ENCODE measurements around the gene GP1BB.

DNA sequence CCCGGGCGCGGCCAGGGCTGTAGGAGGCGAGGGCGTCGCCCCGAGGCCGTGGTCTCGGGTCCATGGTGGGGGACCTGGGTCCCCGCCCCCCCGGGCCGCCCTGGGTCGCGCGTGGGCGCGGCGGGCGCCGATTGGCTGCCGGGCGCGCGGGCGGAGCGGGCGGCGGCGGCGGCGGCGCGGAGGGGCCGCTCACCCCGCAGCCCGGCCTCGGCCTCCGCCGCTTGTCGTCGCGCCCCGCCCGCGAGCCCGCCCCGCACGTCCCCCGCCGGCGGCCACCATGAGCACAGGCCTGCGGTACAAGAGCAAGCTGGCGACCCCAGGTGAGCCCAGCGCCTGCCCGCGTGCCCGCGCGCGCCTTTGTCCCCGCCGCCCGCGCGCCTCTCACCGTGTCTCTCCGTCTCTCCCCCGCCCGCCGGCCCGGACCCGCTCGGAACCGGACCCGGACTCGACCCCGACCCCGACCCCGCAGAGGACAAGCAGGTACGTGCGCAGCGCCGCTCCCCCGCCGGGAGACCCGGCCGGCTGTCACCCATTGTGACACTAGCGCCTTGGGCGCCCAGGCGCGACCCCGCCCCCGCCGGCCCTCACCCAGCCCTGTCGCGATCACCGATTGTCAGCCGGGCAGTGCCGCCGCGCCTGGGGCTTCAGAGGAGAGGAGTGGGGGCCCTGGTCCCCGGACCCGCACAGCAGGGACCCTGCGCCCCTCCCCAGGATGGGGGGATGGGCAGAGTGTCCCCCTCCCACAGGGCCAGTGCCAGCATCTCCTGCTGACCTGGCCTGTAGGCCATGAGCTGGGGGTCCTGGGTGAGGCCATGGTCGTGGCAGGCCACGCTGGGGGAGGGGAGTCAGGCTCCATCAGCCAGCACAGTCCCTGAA lies 8.8 kb upstream of the GP1BB start, which contains the start of gene SEPTIN5:
- TF ChIP-seq, protein P1, sequence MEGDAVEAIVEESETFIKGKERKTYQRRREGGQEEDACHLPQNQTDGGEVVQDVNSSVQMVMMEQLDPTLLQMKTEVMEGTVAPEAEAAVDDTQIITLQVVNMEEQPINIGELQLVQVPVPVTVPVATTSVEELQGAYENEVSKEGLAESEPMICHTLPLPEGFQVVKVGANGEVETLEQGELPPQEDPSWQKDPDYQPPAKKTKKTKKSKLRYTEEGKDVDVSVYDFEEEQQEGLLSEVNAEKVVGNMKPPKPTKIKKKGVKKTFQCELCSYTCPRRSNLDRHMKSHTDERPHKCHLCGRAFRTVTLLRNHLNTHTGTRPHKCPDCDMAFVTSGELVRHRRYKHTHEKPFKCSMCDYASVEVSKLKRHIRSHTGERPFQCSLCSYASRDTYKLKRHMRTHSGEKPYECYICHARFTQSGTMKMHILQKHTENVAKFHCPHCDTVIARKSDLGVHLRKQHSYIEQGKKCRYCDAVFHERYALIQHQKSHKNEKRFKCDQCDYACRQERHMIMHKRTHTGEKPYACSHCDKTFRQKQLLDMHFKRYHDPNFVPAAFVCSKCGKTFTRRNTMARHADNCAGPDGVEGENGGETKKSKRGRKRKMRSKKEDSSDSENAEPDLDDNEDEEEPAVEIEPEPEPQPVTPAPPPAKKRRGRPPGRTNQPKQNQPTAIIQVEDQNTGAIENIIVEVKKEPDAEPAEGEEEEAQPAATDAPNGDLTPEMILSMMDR (IDR thresholded peaks at IDR 0.05), result no peak
- no peak for TF ChIP-seq POLR2A (IDR thresholded peaks at IDR 0.05)

Measured in tibial nerve (tissue), 3 donors.